ENCODE measurements around the gene STX5.

STX5 gene

GRCh38 chr11:62805961-62806441 lies 25.9 kb downstream of the STX5 start:
- Histone ChIP-seq H3K9ac (ENCODE audit: low read length) (peak overlapping the region; percentile 95), H3K9me3 (ENCODE audit: control insufficient read depth, low read length) (no peaks in the 10 kb centered on the region), H3K4me1 (ENCODE audit: control insufficient read depth, insufficient read depth, low read length) (peaks cover 7% of the 10 kb centered on the region), H3K4me3 (ENCODE audit: low read length) (peak overlapping the region; percentile 51), H3K36me3 (ENCODE audit: control insufficient read depth, insufficient read depth, low read length) (no peaks in the 10 kb centered on the region), H3K27me3 (ENCODE audit: control insufficient read depth, insufficient read depth, low read length) (no peaks in the 10 kb centered on the region)

GRCh38 chr11:62805076-62805892 lies 26.6 kb downstream of the STX5 start, which contains the start of gene NXF1:
NXF1 (minus strand) TSS chr11:62805440; CDS start chr11:62805356, 84 bp downstream.
- Histone ChIP-seq H3K4me1 (ENCODE audit: control insufficient read depth, insufficient read depth, low read length) (peaks cover 7% of the 10 kb centered on the region), H3K4me3 (ENCODE audit: low read length) (peak within 1 kb of the TSS; percentile 72), H3K9ac (ENCODE audit: low read length) (peak within 1 kb of the TSS; percentile 95), H3K9me3 (ENCODE audit: control insufficient read depth, low read length) (no peaks in the 10 kb centered on the region), H3K27me3 (ENCODE audit: control insufficient read depth, insufficient read depth, low read length) (no peaks in the 10 kb centered on the region), H3K36me3 (ENCODE audit: control insufficient read depth, insufficient read depth, low read length) (peaks cover under 1% of the 10 kb centered on the region)

DNA sequence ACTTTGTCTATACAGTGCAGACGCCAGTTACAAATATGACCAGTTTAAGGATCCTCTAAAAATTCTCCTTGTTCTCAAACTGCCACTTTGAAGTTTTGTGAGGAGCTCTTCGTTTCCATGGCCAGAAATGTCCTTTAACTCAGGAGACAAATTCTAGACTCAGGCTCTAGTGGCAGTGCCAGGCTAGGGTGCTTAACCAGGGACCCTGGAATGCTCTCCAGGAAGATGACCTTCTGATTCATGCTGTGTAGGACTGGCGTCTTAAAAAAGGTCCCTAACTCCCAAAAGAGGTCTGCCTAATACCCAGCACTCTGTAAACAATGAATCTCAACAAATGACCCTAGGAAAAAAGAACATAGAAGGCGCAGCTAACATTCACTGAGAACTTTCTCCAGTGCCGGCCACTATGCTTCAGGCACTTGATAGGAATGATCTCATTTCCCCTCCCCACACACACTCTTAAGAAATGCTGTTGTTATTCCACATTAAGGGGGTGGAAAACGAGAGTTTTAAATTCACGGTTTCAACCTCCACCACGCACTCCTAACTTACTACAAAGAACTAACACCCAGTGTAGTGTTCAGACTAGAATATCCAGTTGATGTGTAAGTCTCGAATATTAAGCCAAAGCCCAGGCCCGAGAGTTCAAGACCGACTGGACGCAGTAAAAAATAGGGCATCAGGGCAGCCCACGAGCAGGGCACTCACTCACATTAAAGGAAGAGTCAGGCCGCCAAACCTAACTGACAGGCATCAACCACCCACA lies 27.4 kb downstream of the STX5 start:
- Histone ChIP-seq H3K36me3 (ENCODE audit: control insufficient read depth, insufficient read depth, low read length) (peaks cover 5% of the 10 kb centered on the region), H3K9ac (ENCODE audit: low read length) (peak overlapping the region; percentile 95), H3K27me3 (ENCODE audit: control insufficient read depth, insufficient read depth, low read length) (no peaks in the 10 kb centered on the region), H3K9me3 (ENCODE audit: control insufficient read depth, low read length) (no peaks in the 10 kb centered on the region), H3K4me1 (ENCODE audit: control insufficient read depth, insufficient read depth, low read length) (peaks cover 7% of the 10 kb centered on the region), H3K4me3 (ENCODE audit: low read length) (peak overlapping the region; percentile 72)

GRCh38 chr11:62801071-62801470 lies 30.8 kb downstream of the STX5 start:
- H3K9me3 ChIP-seq (ENCODE audit: control insufficient read depth, low read length), result no peaks in the 10 kb centered on the region
- peaks cover 7% of the 10 kb centered on the region for H3K4me1 ChIP-seq (ENCODE audit: control insufficient read depth, insufficient read depth, low read length)
- no peaks in the 10 kb centered on the region for H3K27me3 ChIP-seq (ENCODE audit: control insufficient read depth, insufficient read depth, low read length)
- H3K4me3 ChIP-seq (ENCODE audit: low read length), result no peak overlapping the region
- no peak overlapping the region for H3K9ac ChIP-seq (ENCODE audit: low read length)
- peaks cover 15% of the 10 kb centered on the region for H3K36me3 ChIP-seq (ENCODE audit: control insufficient read depth, insufficient read depth, low read length)

DNA sequence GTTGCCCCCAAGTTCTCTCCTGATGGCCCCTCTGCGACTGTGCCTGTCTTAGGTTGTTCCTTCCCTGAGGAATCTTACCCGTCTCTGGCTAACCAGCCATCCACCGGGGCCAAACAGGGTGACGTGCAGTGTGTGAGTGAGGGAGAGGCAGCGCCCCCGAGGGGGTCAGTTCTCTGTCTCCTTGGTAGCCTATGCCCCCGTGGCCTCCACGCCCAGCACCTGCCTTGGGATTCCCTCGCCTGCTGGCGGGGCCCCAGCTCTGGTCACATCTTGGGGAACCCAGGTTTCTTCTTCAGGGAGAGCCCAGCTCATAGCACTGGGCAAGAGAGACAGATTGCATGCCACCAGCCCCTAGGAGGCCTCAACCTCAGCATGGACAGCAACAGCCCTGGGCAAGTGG lies 32.4 kb downstream of the STX5 start:
- Histone ChIP-seq H3K27me3 (ENCODE audit: control insufficient read depth, insufficient read depth, low read length) (no peaks in the 10 kb centered on the region), H3K36me3 (ENCODE audit: control insufficient read depth, insufficient read depth, low read length) (peaks cover 24% of the 10 kb centered on the region), H3K9me3 (ENCODE audit: control insufficient read depth, low read length) (no peaks in the 10 kb centered on the region), H3K9ac (ENCODE audit: low read length) (no peak overlapping the region), H3K4me1 (ENCODE audit: control insufficient read depth, insufficient read depth, low read length) (peaks cover 6% of the 10 kb centered on the region), H3K4me3 (ENCODE audit: low read length) (no peak overlapping the region)

- Histone ChIP-seq H3K9me3 (ENCODE audit: control insufficient read depth, low read length) (no peaks in the 10 kb centered on the region), H3K9ac (ENCODE audit: low read length) (no peak overlapping the region), H3K27me3 (ENCODE audit: control insufficient read depth, insufficient read depth, low read length) (no peaks in the 10 kb centered on the region), H3K4me3 (ENCODE audit: low read length) (no peak overlapping the region), H3K4me1 (ENCODE audit: control insufficient read depth, insufficient read depth, low read length) (peaks cover 8% of the 10 kb centered on the region), H3K36me3 (ENCODE audit: control insufficient read depth, insufficient read depth, low read length) (peaks cover 26% of the 10 kb centered on the region)
Observed at GRCh38 chr11:62796281-62796680, 35.6 kb downstream of the STX5 start.

DNA sequence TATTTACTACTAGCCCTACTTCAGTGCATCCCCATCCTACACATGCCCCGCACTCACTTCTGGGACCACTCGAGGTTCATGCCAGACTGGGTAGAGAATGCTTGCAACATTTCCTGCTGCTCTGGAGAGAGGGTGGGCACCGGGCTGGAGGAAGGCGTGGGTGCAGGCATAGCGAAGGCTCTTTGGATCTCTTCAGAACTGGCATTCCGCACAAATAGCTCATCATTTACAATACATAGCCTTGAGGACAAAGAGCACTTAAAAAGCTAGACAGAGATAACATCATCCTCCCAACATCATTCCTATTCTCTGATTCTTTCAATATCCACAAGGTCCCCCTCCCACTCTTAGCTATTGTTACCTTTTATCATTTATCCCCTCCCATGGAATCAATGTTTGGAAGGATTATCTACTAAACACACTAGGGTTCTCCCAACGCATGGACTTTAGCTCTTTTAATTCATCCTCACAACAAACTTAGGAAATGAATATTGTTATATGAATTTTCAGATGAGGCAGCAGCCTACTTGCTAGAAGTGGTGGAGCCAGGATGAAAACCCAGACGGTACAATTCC lies 37.6 kb downstream of the STX5 start:
- peaks cover 14% of the 10 kb centered on the region for H3K4me1 ChIP-seq (ENCODE audit: control insufficient read depth, insufficient read depth, low read length)
- no peaks in the 10 kb centered on the region for H3K9me3 ChIP-seq (ENCODE audit: control insufficient read depth, low read length)
- H3K9ac ChIP-seq (ENCODE audit: low read length), result no peak overlapping the region
- no peak overlapping the region for H3K4me3 ChIP-seq (ENCODE audit: low read length)
- no peaks in the 10 kb centered on the region for H3K27me3 ChIP-seq (ENCODE audit: control insufficient read depth, insufficient read depth, low read length)
- H3K36me3 ChIP-seq (ENCODE audit: control insufficient read depth, insufficient read depth, low read length), result peaks cover 28% of the 10 kb centered on the region

DNA sequence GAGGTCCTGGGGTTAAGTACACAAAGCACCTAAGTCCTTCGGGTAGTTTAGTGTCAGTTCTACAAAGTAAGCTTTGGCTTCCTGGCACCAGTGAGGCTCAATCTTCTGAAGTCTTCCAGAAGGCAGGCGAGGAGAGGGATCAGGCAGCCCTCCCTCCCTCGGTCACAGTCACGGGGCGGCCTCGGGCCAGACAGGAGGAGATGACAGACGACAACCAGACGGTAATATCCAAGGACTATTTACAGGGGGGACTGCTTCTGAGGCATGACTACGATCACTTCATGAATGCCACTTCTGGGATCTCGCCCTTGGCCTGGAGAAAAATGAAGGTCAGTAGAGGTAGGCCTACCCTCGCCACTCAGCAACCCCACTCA lies 39.7 kb downstream of the STX5 start:
- Histone ChIP-seq H3K9ac (ENCODE audit: low read length) (peak overlapping the region; percentile 65), H3K4me3 (ENCODE audit: low read length) (peak overlapping the region; percentile 64), H3K4me1 (ENCODE audit: control insufficient read depth, insufficient read depth, low read length) (peaks cover 21% of the 10 kb centered on the region), H3K9me3 (ENCODE audit: control insufficient read depth, low read length) (no peaks in the 10 kb centered on the region), H3K36me3 (ENCODE audit: control insufficient read depth, insufficient read depth, low read length) (peaks cover 27% of the 10 kb centered on the region), H3K27me3 (ENCODE audit: control insufficient read depth, insufficient read depth, low read length) (no peaks in the 10 kb centered on the region)

DNA sequence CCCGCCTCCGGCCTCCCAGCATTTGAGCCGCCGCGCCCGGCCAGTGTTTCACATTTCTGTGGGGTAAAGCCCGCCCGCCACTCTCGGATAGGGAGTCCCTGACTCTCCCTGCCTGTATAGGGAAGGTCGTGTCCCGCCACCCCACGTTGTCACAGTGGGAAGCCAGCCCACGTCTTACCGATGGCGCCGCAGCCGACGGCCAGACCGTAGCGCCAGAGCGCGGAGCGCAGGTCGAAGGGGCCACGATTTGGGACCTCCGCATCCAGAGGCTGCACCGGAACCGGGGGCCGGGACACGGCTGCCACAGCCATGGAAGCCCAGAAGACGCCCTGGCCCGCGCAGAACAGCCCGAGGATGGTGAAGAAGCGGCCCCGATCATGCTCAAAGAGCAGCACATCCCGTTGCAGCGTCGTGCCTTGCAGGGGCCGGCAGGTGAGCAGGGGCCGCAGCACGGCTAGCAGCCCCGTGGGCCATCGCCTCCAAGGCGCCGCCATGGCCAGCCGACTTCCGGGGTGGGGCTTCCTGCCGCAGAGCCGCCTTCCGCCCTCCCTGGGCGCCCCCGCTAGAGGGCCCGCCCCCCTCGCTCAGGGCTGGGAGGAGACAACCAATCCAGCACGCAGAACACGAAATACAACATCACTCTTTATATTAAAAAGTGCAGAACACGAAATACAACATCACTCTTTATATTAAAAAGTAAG lies 40.2 kb downstream of the STX5 start, which contains the start of gene TMEM223:
TSS of gene TMEM223 (minus strand) at position 506 of the 701 bp plus-strand sequence. CDS start at position 494, 12 bp downstream.
- Histone ChIP-seq H3K36me3 (ENCODE audit: control insufficient read depth, insufficient read depth, low read length) (peaks cover 27% of the 10 kb centered on the region), H3K4me3 (ENCODE audit: low read length) (peak within 1 kb of the TSS; percentile 64), H3K9ac (ENCODE audit: low read length) (peak within 1 kb of the TSS; percentile 77), H3K27me3 (ENCODE audit: control insufficient read depth, insufficient read depth, low read length) (no peaks in the 10 kb centered on the region), H3K4me1 (ENCODE audit: control insufficient read depth, insufficient read depth, low read length) (peaks cover 21% of the 10 kb centered on the region), H3K9me3 (ENCODE audit: control insufficient read depth, low read length) (no peaks in the 10 kb centered on the region)

- Histone ChIP-seq H3K36me3 (ENCODE audit: control insufficient read depth, insufficient read depth, low read length) (peaks cover 14% of the 10 kb centered on the region), H3K9me3 (ENCODE audit: control insufficient read depth, low read length) (no peaks in the 10 kb centered on the region), H3K4me3 (ENCODE audit: low read length) (no peak overlapping the region), H3K27me3 (ENCODE audit: control insufficient read depth, insufficient read depth, low read length) (no peaks in the 10 kb centered on the region), H3K4me1 (ENCODE audit: control insufficient read depth, insufficient read depth, low read length) (peaks cover 30% of the 10 kb centered on the region), H3K9ac (ENCODE audit: low read length) (no peak overlapping the region)
Observed at GRCh38 chr11:62789576-62789975, 42.3 kb downstream of the STX5 start.

DNA sequence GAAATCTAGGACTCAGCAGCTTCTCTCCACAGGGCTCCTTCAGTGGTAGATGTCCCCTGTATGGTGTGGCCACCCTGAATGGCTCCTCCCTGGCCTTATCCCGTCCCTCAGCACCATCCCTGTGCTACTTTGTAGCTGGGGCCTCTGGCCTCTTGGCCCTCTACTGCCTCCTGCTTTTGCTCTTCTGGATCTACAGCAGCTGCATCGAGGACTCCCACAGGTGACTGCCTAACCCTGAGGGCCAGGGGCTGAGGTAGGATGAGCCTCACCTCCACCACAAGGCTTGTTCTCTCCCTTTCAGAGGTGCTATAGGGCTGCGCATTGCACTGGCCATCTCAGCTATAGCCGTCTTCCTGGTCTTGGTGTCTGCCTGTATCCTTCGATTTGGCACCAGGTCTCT lies 42.9 kb downstream of the STX5 start:
- Histone ChIP-seq H3K9me3 (ENCODE audit: control insufficient read depth, low read length) (no peaks in the 10 kb centered on the region), H3K27me3 (ENCODE audit: control insufficient read depth, insufficient read depth, low read length) (no peaks in the 10 kb centered on the region), H3K4me3 (ENCODE audit: low read length) (no peak overlapping the region), H3K9ac (ENCODE audit: low read length) (no peak overlapping the region), H3K4me1 (ENCODE audit: control insufficient read depth, insufficient read depth, low read length) (peaks cover 30% of the 10 kb centered on the region), H3K36me3 (ENCODE audit: control insufficient read depth, insufficient read depth, low read length) (peaks cover 11% of the 10 kb centered on the region)

Data from mucosa of stomach (tissue), 1 donor.